ENCODE data around the gene RASSF1. TPM values are rescaled to one million over a fixed set of nuclear protein-coding genes. Genes with fewer than 3 reads are reported as not detected.

Gene RASSF1
- total and polyA plus RNA-seq, 2 donors: 25.4 to 41.5 TPM

GRCh38 chr3:50358355-50358910 lies 17.8 kb upstream of the RASSF1 start:
- Histone ChIP-seq H3K4me3 (ENCODE audit: low read depth, low read length) (peak overlapping the region; percentile 86), H3K36me3 (ENCODE audit: insufficient read depth) (peaks cover 3% of the 10 kb centered on the region), H3K4me1 (ENCODE audit: insufficient read depth) (no peaks in the 10 kb centered on the region), H3K27ac (ENCODE audit: low read depth) (no peak overlapping the region)
- no peak for DNase-seq (ENCODE audit: extremely low spot score)
- WGBS: 55% methylated on average over 24 of the region's 24 CpGs

GRCh38 chr3:50357481-50357880 lies 16.8 kb upstream of the RASSF1 start:
- no peak for DNase-seq (ENCODE audit: extremely low spot score)
- H3K27ac ChIP-seq (ENCODE audit: low read depth): no peak overlapping the region
- H3K4me3 ChIP-seq (ENCODE audit: low read depth, low read length): no peak overlapping the region
- H3K4me1 ChIP-seq (ENCODE audit: insufficient read depth): no peaks in the 10 kb centered on the region
- 78% methylated on average over 1 of the region's 1 CpG for WGBS
- peaks cover 3% of the 10 kb centered on the region for H3K36me3 ChIP-seq (ENCODE audit: insufficient read depth)

GRCh38 chr3:50356553-50356952 lies 15.9 kb upstream of the RASSF1 start:
- Histone ChIP-seq H3K4me1 (ENCODE audit: insufficient read depth) (no peaks in the 10 kb centered on the region), H3K4me3 (ENCODE audit: low read depth, low read length) (no peak overlapping the region), H3K27ac (ENCODE audit: low read depth) (no peak overlapping the region), H3K36me3 (ENCODE audit: insufficient read depth) (peaks cover 3% of the 10 kb centered on the region)
- WGBS: 55% methylated on average over 5 of the region's 5 CpGs
- DNase-seq (ENCODE audit: extremely low spot score): no peak

- peaks cover 3% of the 10 kb centered on the region for H3K36me3 ChIP-seq (ENCODE audit: insufficient read depth)
- WGBS: 60% methylated on average over 5 of the region's 5 CpGs
- H3K4me3 ChIP-seq (ENCODE audit: low read depth, low read length): no peak overlapping the region
- DNase-seq (ENCODE audit: extremely low spot score): no peak
- no peak overlapping the region for H3K27ac ChIP-seq (ENCODE audit: low read depth)
- H3K4me1 ChIP-seq (ENCODE audit: insufficient read depth): no peaks in the 10 kb centered on the region
Observed at GRCh38 chr3:50355829-50356552, 15.4 kb upstream of the RASSF1 start.

- Histone ChIP-seq H3K4me3 (ENCODE audit: low read depth, low read length) (no peak overlapping the region), H3K36me3 (ENCODE audit: insufficient read depth) (peaks cover 3% of the 10 kb centered on the region), H3K4me1 (ENCODE audit: insufficient read depth) (no peaks in the 10 kb centered on the region), H3K27ac (ENCODE audit: low read depth) (no peak overlapping the region)
- no peak for DNase-seq (ENCODE audit: extremely low spot score)
- 86% methylated on average over 7 of the region's 7 CpGs for WGBS
Observed at GRCh38 chr3:50354850-50355249, 14.2 kb upstream of the RASSF1 start.

GRCh38 chr3:50354186-50354764 lies 13.6 kb upstream of the RASSF1 start:
- Histone ChIP-seq H3K4me3 (ENCODE audit: low read depth, low read length) (no peak overlapping the region), H3K4me1 (ENCODE audit: insufficient read depth) (peaks cover 2% of the 10 kb centered on the region), H3K27ac (ENCODE audit: low read depth) (no peak overlapping the region), H3K36me3 (ENCODE audit: insufficient read depth) (peaks cover 3% of the 10 kb centered on the region)
- 79% methylated on average over 5 of the region's 5 CpGs for WGBS
- DNase-seq (ENCODE audit: extremely low spot score): no peak

- H3K36me3 ChIP-seq (ENCODE audit: insufficient read depth): peaks cover 3% of the 10 kb centered on the region
- H3K27ac ChIP-seq (ENCODE audit: low read depth): no peak overlapping the region
- WGBS: 82% methylated on average over 12 of the region's 12 CpGs
- DNase-seq (ENCODE audit: extremely low spot score): no peak
- peaks cover 2% of the 10 kb centered on the region for H3K4me1 ChIP-seq (ENCODE audit: insufficient read depth)
- H3K4me3 ChIP-seq (ENCODE audit: low read depth, low read length): no peak overlapping the region
Observed at GRCh38 chr3:50353245-50354004, 12.8 kb upstream of the RASSF1 start.

- no peak for DNase-seq (ENCODE audit: extremely low spot score)
- 39% methylated on average over 2 of the region's 2 CpGs for WGBS
- Histone ChIP-seq H3K36me3 (ENCODE audit: insufficient read depth) (peaks cover 3% of the 10 kb centered on the region), H3K4me3 (ENCODE audit: low read depth, low read length) (no peak overlapping the region), H3K27ac (ENCODE audit: low read depth) (no peak overlapping the region), H3K4me1 (ENCODE audit: insufficient read depth) (peaks cover 2% of the 10 kb centered on the region)
Observed at GRCh38 chr3:50352781-50353180, 12.1 kb upstream of the RASSF1 start.

GRCh38 chr3:50351323-50351697 lies 10.7 kb upstream of the RASSF1 start:
- 52% methylated on average over 11 of the region's 11 CpGs for WGBS
- H3K4me3 ChIP-seq (ENCODE audit: low read depth, low read length): peak overlapping the region; percentile 55
- no peak for DNase-seq (ENCODE audit: extremely low spot score)
- no peak overlapping the region for H3K27ac ChIP-seq (ENCODE audit: low read depth)
- H3K4me1 ChIP-seq (ENCODE audit: insufficient read depth): peaks cover 2% of the 10 kb centered on the region
- peaks cover 3% of the 10 kb centered on the region for H3K36me3 ChIP-seq (ENCODE audit: insufficient read depth)

GRCh38 chr3:50350527-50351322 lies 10.1 kb upstream of the RASSF1 start, which contains the start of the genes CYB561D2 and NPRL2:
CYB561D2 (plus strand) TSS chr3:50350862; CDS start chr3:50351434, 572 bp downstream.
NPRL2 (minus strand) TSS chr3:50350775; CDS start chr3:50350652, 123 bp downstream.
- H3K4me3 ChIP-seq (ENCODE audit: low read depth, low read length): peak within 1 kb of the TSS; percentile 55
- peaks cover 3% of the 10 kb centered on the region for H3K36me3 ChIP-seq (ENCODE audit: insufficient read depth)
- DNase-seq (ENCODE audit: extremely low spot score): peak; percentile 85
- peaks cover 2% of the 10 kb centered on the region for H3K4me1 ChIP-seq (ENCODE audit: insufficient read depth)
- WGBS: under 1% methylated on average over 64 of the region's 64 CpGs
- peak within 1 kb of the TSS; percentile 86 for H3K27ac ChIP-seq (ENCODE audit: low read depth)

GRCh38 chr3:50350213-50350526 lies 9.5 kb upstream of the RASSF1 start:
- Histone ChIP-seq H3K4me1 (ENCODE audit: insufficient read depth) (peaks cover 2% of the 10 kb centered on the region), H3K4me3 (ENCODE audit: low read depth, low read length) (peak overlapping the region; percentile 55), H3K36me3 (ENCODE audit: insufficient read depth) (no peaks in the 10 kb centered on the region), H3K27ac (ENCODE audit: low read depth) (peak overlapping the region; percentile 2)
- DNase-seq (ENCODE audit: extremely low spot score): no peak
- WGBS: 2% methylated on average over 7 of the region's 7 CpGs

GRCh38 chr3:50347187-50347813 lies 6.7 kb upstream of the RASSF1 start:
- H3K4me1 ChIP-seq (ENCODE audit: insufficient read depth): peaks cover 2% of the 10 kb centered on the region
- DNase-seq (ENCODE audit: extremely low spot score): no peak
- 27% methylated on average over 14 of the region's 14 CpGs for WGBS

More at GRCh38 chr3:50347187-50347813, 6.7 kb upstream of the RASSF1 start:
- H3K36me3 ChIP-seq (ENCODE audit: insufficient read depth): no peaks in the 10 kb centered on the region
- H3K27ac ChIP-seq (ENCODE audit: low read depth): no peak overlapping the region
- no peak overlapping the region for H3K4me3 ChIP-seq (ENCODE audit: low read depth, low read length)

Measured in urinary bladder (tissue), 4 donors.